LHCN-M2 (cell line): ENCODE data around the gene DPP8. TPM values are rescaled to one million over a fixed set of nuclear protein-coding genes. Genes with fewer than 3 reads are reported as not detected.
"Not testable (repeated sequence)": the region's sequence is repeated elsewhere in the genome, so short reads cannot be mapped to it uniquely, and the experiment has no call there.

Experiments
- DNase-seq: peaks from one replicate; pipeline ENCODE4 v3.0.0-alpha.2; 2012; ENCODE audit warnings: low read depth
- polyA plus RNA-seq: library from polyadenylated mRNA; unstranded; fragments of >200 nt; gene quantifications from one replicate; pipeline ENCODE4 v1.2.1, GENCODE V29; 2012; ENCODE audit warnings: missing spikeins
- total RNA-seq: library from RNA; depleted of rRNA; stranded (reverse); fragments of >200 nt; gene quantifications from 2 replicates; pipeline ENCODE4 v1.2.3, GENCODE V29; 2014; rRNA removed

DPP8 gene
- 27.0 and 27.7 TPM in 2 replicates for total RNA-seq
- polyA plus RNA-seq = 9.2 TPM

DNA sequence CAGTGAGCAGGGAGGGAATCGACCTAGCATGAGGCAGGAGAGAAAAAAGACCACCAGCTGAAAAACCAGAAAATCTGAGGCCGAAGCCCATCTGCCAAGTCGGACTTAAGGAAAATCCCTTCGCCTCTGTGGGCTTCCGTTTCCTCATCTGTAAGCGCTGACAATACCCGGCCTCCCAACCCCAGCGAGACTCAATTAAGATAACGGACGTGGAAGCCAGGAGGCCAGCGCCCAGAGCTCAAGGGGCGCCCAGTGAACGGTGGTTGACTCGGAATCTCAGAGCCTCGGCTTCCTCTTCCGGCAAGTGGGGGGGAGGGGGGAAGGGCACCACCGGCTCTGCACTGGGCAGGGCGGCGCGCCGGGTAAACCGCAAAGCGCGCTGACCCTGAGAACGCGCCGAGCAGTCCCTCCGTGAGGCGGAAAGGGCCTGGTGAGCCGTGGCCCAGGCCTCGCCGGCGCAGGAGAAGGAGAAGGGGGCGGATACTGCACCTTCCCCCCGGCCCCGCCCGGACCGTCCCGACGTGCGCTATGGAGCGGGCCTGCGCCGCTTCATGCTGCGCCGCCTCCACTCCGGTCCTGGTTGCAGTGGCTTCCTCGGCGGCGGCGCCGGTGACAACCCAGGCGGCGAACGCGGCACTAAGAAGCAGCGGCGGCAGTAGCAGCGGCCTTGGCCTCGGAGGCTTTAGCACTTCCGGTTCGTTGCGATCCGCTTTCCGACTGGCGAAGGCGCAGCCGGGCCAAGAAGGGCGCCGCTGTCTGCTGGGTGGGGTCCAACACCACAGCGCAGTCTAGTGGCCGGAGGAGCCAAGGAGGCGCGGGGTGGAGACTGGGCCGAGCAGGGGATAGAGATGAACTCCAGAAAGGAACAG is at the start of gene DPP8:
TSS of gene DPP8 (minus strand) at position 693 of the 869 bp plus-strand sequence. CDS start 5,136 bp downstream, outside the sequence.
- DNase-seq = peak; percentile 91

- no peak for DNase-seq
Observed at GRCh38 chr15:65561934-65562333, 44.4 kb upstream of the DPP8 start.

DNA sequence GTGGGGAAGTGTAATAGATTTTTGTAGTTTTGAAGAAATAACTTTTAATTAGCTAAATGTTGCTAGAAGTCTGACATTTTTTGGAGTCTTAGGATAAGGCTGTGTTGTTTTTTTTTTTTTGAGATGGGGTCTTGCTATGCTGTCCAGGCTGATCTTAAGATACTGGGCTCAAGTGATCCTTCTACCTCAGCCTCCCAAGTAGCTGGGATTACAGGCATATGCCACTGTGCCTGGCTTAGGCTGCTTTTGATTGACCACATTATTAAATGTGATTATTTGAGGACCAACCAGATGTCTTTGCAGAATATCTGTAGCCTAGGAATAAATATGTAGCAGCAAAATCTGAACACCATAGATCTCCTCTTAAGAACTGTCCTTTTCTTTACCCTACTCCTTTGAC is 42.5 kb upstream of the DPP8 start:
- DNase-seq = no peak

DNA sequence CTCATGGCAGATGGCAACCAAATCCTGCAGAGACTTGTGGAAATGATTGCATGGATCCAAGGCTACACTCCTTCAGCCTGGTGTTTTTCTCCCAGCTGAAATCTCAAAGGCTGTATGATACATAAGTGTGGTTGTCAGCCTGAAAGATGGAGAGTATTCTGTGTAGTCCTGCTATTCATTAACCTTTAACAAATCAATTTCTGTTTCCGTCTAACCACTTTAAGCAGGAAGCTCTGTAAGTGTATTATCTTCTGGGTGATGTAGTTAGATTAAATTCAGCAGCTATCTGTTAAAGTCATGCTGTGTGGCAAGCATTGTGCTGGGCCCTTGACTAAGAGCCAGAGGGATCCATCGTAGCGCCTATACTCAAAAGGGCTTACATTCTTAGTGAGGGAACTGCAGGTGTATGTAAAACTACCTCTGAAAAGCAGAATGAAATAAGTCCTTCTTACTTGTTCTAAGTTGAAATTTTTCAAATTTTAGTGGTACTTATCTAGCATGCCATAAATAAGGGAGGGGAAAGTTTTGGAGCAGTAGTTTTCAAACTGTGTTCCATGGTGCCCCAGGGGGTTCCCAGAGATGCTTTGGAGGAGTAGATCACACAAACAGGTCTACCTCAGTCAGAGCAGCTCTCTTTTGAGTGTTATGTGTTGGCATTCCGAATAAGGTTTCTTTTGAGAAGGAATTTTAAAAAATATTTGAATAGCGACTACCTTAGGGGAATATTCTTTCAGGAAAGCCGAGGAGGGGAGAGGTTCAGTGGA is 41.7 kb upstream of the DPP8 start:
- no peak for DNase-seq

DNA sequence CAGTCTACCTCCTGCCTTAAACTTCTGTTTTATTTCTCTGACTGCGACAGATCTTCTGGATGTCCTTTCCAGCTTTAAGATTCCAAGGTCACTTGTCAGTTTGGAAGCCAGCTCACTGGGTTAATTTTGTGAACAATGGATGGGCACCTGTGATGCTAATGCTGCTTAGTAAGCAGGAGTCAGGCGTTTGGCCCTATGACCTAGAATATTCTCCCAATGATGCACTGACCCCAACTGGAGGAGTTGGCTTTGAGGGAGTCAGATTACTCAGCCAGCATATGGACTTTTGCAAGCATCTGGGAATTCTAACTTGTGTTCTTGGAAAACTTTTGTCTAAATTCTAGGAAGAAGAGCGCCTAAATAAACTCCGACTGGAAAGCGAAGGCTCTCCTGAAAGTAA is 40.8 kb upstream of the DPP8 start:
- peak; percentile 79 for DNase-seq

DNA sequence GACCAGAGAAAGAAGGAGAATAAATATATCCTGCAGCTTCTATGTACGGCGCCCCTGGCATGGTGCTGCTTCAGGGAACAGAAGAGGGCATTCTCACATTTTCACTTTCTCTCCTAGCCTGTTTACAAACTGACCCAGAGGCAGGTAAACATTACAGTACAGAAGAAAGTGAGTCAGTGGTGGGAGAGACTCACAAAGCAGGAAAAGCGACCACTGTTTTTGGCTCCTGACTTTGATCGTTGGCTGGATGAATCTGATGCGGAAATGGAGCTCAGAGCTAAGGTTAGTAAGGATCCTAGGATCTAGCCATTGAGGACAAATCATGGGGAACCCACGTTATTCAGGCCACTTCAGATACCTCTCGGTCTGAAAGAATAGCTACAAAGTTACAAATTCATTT is 39.1 kb upstream of the DPP8 start:
- no peak for DNase-seq

- DNase-seq = peak; percentile 49
Observed at GRCh38 chr15:65553691-65554090, 36.2 kb upstream of the DPP8 start.

DNA sequence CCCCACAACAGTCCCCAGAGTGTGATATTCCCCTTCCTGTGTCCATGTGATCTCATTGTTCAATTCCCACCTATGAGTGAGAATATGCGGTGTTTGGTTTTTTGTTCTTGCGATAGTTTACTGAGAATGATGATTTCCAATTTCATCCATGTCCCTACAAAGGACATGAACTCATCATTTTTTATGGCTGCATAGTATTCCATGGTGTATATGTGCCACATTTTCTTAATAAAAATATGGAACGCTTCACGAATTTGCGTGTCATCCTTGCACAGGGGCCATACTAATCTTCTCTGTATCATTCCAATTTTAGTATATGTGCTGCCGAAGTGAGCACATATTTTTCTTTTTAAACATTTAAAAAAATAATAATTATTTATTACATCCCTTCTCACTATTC is 35.4 kb upstream of the DPP8 start:
- not testable (repeated sequence) for DNase-seq

DNA sequence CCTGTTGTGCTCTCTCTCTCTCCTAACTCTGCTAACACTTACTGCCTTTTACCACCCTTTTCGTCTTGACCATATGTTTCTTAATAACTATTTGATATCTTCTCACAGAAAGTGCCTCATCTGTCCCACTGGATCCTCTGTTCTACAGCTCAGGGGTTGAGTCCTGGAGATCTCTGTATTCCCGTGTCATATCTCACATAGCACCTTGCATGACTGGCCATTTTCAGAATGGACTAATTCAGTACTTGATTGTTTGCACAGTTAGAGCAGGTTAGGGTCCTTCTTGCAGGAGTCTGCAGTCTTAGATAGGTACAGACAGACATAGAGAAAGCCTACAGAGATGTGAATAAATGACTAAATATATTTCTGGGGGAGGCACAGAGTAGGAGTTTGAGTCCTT is 33.7 kb upstream of the DPP8 start:
- DNase-seq = no peak

- DNase-seq = peak; percentile 92
Observed at GRCh38 chr15:65550681-65551098, 33.2 kb upstream of the DPP8 start.

- not testable (repeated sequence) for DNase-seq
Observed at GRCh38 chr15:65549288-65549687, 31.8 kb upstream of the DPP8 start.

GRCh38 chr15:65547841-65548240 is 30.4 kb upstream of the DPP8 start:
- no peak for DNase-seq

- no peak for DNase-seq
Observed at GRCh38 chr15:65541231-65541820, 23.8 kb upstream of the DPP8 start.

DNA sequence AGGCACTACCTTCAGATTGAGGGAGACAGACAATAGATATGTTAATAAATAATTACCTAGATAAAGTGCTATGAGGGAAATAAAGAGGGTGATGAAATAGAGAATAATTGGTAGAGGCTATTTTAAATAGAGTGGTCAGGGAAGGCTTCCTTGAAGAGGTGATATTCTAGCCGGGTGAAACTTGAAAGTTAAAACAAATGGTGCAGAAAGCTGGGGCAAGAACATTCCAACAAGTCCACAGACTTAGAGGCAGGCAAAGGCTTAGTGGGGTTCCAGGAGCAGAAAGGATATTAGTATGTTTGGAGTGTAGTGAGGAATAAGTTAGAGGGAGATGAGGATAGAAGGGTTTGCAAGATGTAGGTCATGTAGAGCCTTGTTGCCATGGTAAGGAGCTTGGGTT is 22.8 kb upstream of the DPP8 start:
- DNase-seq = no peak

GRCh38 chr15:65535192-65535591 is 17.7 kb upstream of the DPP8 start:
- DNase-seq = no peak

GRCh38 chr15:65533057-65533756 is 15.7 kb upstream of the DPP8 start:
- no peak for DNase-seq

GRCh38 chr15:65532738-65533051 is 15.2 kb upstream of the DPP8 start:
- peak; percentile 37 for DNase-seq

DNA sequence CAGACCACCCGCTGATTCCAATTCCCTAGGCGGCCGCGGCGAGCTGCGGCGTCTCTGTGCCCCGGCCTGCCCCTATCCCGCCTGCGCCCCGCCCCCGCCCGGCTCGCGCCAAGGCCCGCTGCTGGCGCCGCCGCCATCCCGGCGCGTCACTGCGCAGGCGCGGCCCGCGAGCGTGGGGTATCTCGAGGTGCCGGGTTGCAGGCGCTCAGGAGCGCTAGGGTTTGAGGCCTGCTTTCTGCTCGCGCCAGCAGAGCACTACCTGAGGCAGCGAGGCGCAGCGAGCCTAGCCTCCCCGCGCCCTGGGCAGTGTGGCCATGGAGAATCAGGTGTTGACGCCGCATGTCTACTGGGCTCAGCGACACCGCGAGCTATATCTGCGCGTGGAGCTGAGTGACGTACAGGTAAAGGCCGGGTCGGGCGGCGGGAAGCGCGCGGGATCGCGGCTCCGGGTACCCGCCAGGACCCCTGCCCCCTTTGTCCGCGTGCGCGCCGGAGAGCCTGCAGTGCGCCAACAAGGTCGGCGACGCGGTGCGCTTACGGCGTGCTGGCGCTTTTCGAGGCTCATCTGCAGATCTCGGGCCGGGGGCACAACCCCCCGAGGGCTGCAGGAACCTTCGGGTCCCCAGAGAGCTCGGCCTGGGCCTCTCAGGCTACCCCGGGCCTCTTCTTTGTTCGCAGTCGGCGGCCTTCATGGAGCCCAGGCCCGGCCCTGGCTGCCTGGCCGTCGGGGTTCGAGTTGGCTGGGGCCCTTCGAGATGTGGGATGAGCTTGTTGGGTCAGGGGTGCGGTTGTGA is 13.0 kb upstream of the DPP8 start, which contains the start of gene HACD3:
TSS of gene HACD3 (plus strand) at position 146 of the 794 bp plus-strand sequence. CDS start at position 315, 169 bp downstream.
- DNase-seq = peak; percentile 74

- no peak for DNase-seq
Observed at GRCh38 chr15:65529762-65530317, 12.4 kb upstream of the DPP8 start.

DNA sequence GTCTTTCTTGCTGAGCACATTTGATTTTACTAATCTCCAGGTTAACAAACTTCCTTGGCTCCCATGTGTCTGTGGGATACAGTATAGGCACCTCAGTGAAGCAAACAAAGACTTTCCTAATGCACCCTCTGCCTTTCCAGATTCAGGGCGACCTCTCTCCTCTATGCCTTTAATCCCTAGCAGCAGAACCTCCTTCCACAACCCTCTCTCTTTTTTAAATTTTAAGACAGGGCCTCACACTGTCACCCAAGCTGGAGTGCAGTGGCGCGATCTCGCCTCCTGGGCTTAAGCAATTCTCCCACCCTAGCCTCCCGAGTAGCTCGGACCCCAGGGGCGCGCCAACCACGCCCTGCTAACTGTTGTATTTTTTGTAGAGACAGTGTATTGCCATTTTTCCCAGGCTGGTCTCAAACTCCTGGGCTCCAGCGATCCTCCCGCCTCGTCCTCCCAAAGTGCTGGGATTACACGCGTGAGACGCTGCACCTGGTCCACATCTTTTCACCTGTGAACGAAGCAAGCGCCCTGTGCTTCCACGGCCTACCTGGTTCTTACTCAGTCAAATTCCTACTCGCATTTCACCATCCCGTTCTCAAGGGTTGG is 11.1 kb upstream of the DPP8 start:
- DNase-seq = no peak
